SK-N-SH (cell line): ENCODE measurements around the gene NR3C1.

Experiments
- EP300 ChIP-seq, 2 experiments: IDR thresholded peaks; 2 replicates each; pipeline versions ENCODE4 v1.4.0 to v1.6.1; 2012; ENCODE audit warnings: borderline replicate concordance in 1 of 2, low read depth in 1 of 2, low read length in 1 of 2
- MXI1 ChIP-seq: IDR thresholded peaks from 2 replicates; pipeline ENCODE4 v1.6.1; 2012; ENCODE audit warnings: mild to moderate bottlenecking, low read depth, low read length, improper control_type of control experiment
- NFIC ChIP-seq: IDR thresholded peaks from 2 replicates; pipeline ENCODE4 v1.4.0; 2012; ENCODE audit warnings: borderline replicate concordance
- RAD21 ChIP-seq: IDR thresholded peaks from 2 replicates; pipeline ENCODE4 v1.6.1; 2012; ENCODE audit warnings: mild to moderate bottlenecking, low read length
- SMC3 ChIP-seq: IDR thresholded peaks from 2 replicates; pipeline ENCODE4 v1.6.1; 2012; ENCODE audit warnings: low read depth, low read length, improper control_type of control experiment
- TF ChIP-seq, protein P1 (sequence below): fragments of 200-600 bp; sonication (generic); IDR thresholded peaks from 2 replicates; pipeline ENCODE4 v1.6.1; 2017; ENCODE audit warnings: antibody characterized with exemption, mild to moderate bottlenecking, moderate library complexity
- TF ChIP-seq, protein P2 (sequence below): IDR thresholded peaks from 2 replicates; pipeline ENCODE4; 2012

DNA sequence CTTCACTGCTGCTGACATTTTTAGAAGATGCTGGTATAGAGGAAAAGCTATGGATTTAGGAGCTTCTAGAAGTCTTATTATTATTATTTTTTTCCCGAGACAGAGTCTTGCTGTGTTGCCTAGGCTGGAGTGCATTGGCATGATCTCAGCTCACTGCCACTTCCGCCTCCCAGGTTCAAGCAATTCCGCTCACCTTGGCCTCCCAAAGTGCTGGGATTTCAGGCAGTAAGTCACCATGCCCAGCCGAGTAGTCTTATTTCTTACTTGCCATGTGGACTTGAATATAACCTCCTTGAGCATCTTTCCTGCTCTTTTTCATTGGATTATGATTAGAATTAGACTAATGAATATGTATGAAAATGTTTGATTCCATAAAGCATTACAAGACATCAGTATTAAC, 119.5 kb downstream of the NR3C1 start:
- no peak for TF ChIP-seq EP300 (IDR thresholded peaks at IDR 0.05; ENCODE audit: borderline replicate concordance in 1 of 2, low read depth in 1 of 2, low read length in 1 of 2)
- TF ChIP-seq RAD21 = no peak
- no peak for TF ChIP-seq MXI1
- no peak for TF ChIP-seq SMC3
- no peak for TF ChIP-seq NFIC
- TF ChIP-seq, protein P1, sequence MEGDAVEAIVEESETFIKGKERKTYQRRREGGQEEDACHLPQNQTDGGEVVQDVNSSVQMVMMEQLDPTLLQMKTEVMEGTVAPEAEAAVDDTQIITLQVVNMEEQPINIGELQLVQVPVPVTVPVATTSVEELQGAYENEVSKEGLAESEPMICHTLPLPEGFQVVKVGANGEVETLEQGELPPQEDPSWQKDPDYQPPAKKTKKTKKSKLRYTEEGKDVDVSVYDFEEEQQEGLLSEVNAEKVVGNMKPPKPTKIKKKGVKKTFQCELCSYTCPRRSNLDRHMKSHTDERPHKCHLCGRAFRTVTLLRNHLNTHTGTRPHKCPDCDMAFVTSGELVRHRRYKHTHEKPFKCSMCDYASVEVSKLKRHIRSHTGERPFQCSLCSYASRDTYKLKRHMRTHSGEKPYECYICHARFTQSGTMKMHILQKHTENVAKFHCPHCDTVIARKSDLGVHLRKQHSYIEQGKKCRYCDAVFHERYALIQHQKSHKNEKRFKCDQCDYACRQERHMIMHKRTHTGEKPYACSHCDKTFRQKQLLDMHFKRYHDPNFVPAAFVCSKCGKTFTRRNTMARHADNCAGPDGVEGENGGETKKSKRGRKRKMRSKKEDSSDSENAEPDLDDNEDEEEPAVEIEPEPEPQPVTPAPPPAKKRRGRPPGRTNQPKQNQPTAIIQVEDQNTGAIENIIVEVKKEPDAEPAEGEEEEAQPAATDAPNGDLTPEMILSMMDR = no peak
- TF ChIP-seq, protein P2, sequence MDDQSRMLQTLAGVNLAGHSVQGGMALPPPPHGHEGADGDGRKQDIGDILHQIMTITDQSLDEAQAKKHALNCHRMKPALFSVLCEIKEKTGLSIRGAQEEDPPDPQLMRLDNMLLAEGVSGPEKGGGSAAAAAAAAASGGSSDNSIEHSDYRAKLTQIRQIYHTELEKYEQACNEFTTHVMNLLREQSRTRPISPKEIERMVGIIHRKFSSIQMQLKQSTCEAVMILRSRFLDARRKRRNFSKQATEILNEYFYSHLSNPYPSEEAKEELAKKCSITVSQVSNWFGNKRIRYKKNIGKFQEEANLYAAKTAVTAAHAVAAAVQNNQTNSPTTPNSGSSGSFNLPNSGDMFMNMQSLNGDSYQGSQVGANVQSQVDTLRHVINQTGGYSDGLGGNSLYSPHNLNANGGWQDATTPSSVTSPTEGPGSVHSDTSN = no peak
